Activated T-helper 2 cell treated with anti-CD3 and anti-CD28 coated beads, Interferon-gamma antibody, Interleukin-2, Interleukin-4, amounts not matched to agents 10 μg/mL and 5 μg/mL and 100 μg/mL, durations not matched to agents 14 hours and 24 hours and 36 hours (primary cell): ENCODE measurements around the gene JDP2. TPM values are rescaled to one million over a fixed set of nuclear protein-coding genes. Genes with fewer than 3 reads are reported as not detected.
A peak's percentile ranks its signal among the peaks of the same experiment; 100 is the strongest.
"Not testable (repeated sequence)": the region's sequence is repeated elsewhere in the genome, so short reads cannot be mapped to it uniquely, and the experiment has no call there.

Experiments
- DNase-seq: peaks from one replicate; pipeline ENCODE4 v3.0.0; 2021; ENCODE audit warnings: low spot score
- H3K27ac Mint-ChIP-seq: one replicate; pipeline ENCODE4 v1.8.0; 2021; ENCODE audit warnings: mixed read lengths
- H3K27me3 Mint-ChIP-seq: one replicate; pipeline ENCODE4 v1.8.0; 2021; ENCODE audit warnings: low read depth, mixed read lengths
- H3K36me3 Mint-ChIP-seq: one replicate; pipeline ENCODE4 v1.8.0; 2021; ENCODE audit warnings: low read depth, mixed read lengths
- H3K4me1 Mint-ChIP-seq: one replicate; pipeline ENCODE4 v1.8.0; 2021; ENCODE audit warnings: low read depth, mixed read lengths
- H3K4me3 Mint-ChIP-seq: one replicate; pipeline ENCODE4 v1.8.0; 2021; ENCODE audit warnings: low read depth, mild to moderate bottlenecking, moderate library complexity, mixed read lengths
- H3K9me3 Mint-ChIP-seq: one replicate; pipeline ENCODE4 v1.8.0; 2021; ENCODE audit warnings: mixed read lengths
- intact Hi-C: fragments of 100-400 bp; cut with micrococcal nuclease; formaldehyde crosslinking; loops from one replicate; pipeline ENCODE4 v1.15.1; 2023
- total RNA-seq: library from RNA; stranded (reverse); gene quantifications from 2 replicates; pipeline ENCODE4 v1.2.3, GENCODE V29; 2022

The JDP2 gene
- 1.1 and 1.4 TPM in 2 replicates for total RNA-seq

GRCh38 chr14:75427482-75428229 is at the start of gene JDP2:
JDP2 (plus strand) TSS chr14:75428022; CDS start chr14:75437921, 9,899 bp downstream.
- peaks cover 15% of the 10 kb centered on the region for H3K4me1 Mint-ChIP-seq
- peak; percentile 16 for DNase-seq
- H3K27ac Mint-ChIP-seq = no peak within 1 kb of the TSS
- intact Hi-C loops = loop anchor here (5.0 kb wide), 1 partner anchor 140 kb away; no protein-coding TSS in a partner anchor
- H3K9me3 Mint-ChIP-seq = peaks cover 12% of the 10 kb centered on the region
- peaks cover 7% of the 10 kb centered on the region for H3K36me3 Mint-ChIP-seq
- peak within 1 kb of the TSS; percentile 77 for H3K4me3 Mint-ChIP-seq
- H3K27me3 Mint-ChIP-seq = peaks cover 8% of the 10 kb centered on the region

- intact Hi-C loops = no loop called here
- Mint-ChIP-seq H3K4me1 (no peaks in the 10 kb centered on the region), H3K27ac (no peak overlapping the region), H3K4me3 (no peak overlapping the region), H3K9me3 (no peaks in the 10 kb centered on the region), H3K27me3 (peaks cover 12% of the 10 kb centered on the region), H3K36me3 (no peaks in the 10 kb centered on the region)
- no peak for DNase-seq
Measured at GRCh38 chr14:75379246-75379929, 48.4 kb upstream of the JDP2 start.

GRCh38 chr14:75379930-75380270 is 47.9 kb upstream of the JDP2 start:
- intact Hi-C loops = no loop called here
- Mint-ChIP-seq H3K27ac (no peak overlapping the region), H3K4me3 (no peak overlapping the region), H3K27me3 (peaks cover 18% of the 10 kb centered on the region), H3K4me1 (no peaks in the 10 kb centered on the region), H3K9me3 (no peaks in the 10 kb centered on the region), H3K36me3 (no peaks in the 10 kb centered on the region)
- no peak for DNase-seq

- no peaks in the 10 kb centered on the region for H3K36me3 Mint-ChIP-seq
- no peaks in the 10 kb centered on the region for H3K9me3 Mint-ChIP-seq
- H3K4me1 Mint-ChIP-seq = no peaks in the 10 kb centered on the region
- no peak for DNase-seq
- H3K4me3 Mint-ChIP-seq = no peak overlapping the region
- intact Hi-C loops = no loop called here
- H3K27me3 Mint-ChIP-seq = peaks cover 21% of the 10 kb centered on the region
- no peak overlapping the region for H3K27ac Mint-ChIP-seq
Measured at GRCh38 chr14:75380656-75381055, 47.2 kb upstream of the JDP2 start.

GRCh38 chr14:75381642-75382041 is 46.2 kb upstream of the JDP2 start:
- Mint-ChIP-seq H3K4me1 (no peaks in the 10 kb centered on the region), H3K4me3 (no peak overlapping the region), H3K36me3 (no peaks in the 10 kb centered on the region), H3K27me3 (peaks cover 30% of the 10 kb centered on the region), H3K9me3 (no peaks in the 10 kb centered on the region), H3K27ac (no peak overlapping the region)
- no peak for DNase-seq
- intact Hi-C loops = no loop called here

GRCh38 chr14:75383219-75383618 is 44.6 kb upstream of the JDP2 start:
- H3K4me1 Mint-ChIP-seq, H3K4me3 Mint-ChIP-seq, intact Hi-C loops, H3K36me3 Mint-ChIP-seq, H3K27ac Mint-ChIP-seq, DNase-seq, H3K9me3 Mint-ChIP-seq: not testable (repeated sequence)
- H3K27me3 Mint-ChIP-seq = peaks cover 43% of the 10 kb centered on the region

GRCh38 chr14:75383721-75384120 is 44.1 kb upstream of the JDP2 start:
- DNase-seq = no peak
- Mint-ChIP-seq H3K36me3 (no peaks in the 10 kb centered on the region), H3K4me3 (no peak overlapping the region), H3K27me3 (peaks cover 47% of the 10 kb centered on the region), H3K4me1 (no peaks in the 10 kb centered on the region), H3K27ac (no peak overlapping the region), H3K9me3 (no peaks in the 10 kb centered on the region)
- intact Hi-C loops = no loop called here

- no peak overlapping the region for H3K27ac Mint-ChIP-seq
- no peak overlapping the region for H3K4me3 Mint-ChIP-seq
- H3K36me3 Mint-ChIP-seq = no peaks in the 10 kb centered on the region
Measured at GRCh38 chr14:75389679-75390078, 38.1 kb upstream of the JDP2 start.

GRCh38 chr14:75390183-75390582 is 37.6 kb upstream of the JDP2 start:
- Mint-ChIP-seq H3K9me3 (no peaks in the 10 kb centered on the region), H3K4me1 (no peaks in the 10 kb centered on the region), H3K4me3 (no peak overlapping the region), H3K36me3 (no peaks in the 10 kb centered on the region), H3K27me3 (peaks cover 44% of the 10 kb centered on the region), H3K27ac (no peak overlapping the region)
- intact Hi-C loops = no loop called here
- no peak for DNase-seq

More at GRCh38 chr14:75389679-75390078, 38.1 kb upstream of the JDP2 start:
- Mint-ChIP-seq H3K4me1 (no peaks in the 10 kb centered on the region), H3K27me3 (peaks cover 48% of the 10 kb centered on the region), H3K9me3 (no peaks in the 10 kb centered on the region)
- DNase-seq = no peak
- intact Hi-C loops = no loop called here

- DNase-seq = no peak
- Mint-ChIP-seq H3K4me3 (no peak overlapping the region), H3K9me3 (no peaks in the 10 kb centered on the region), H3K27ac (no peak overlapping the region), H3K36me3 (no peaks in the 10 kb centered on the region), H3K4me1 (no peaks in the 10 kb centered on the region), H3K27me3 (peaks cover 38% of the 10 kb centered on the region)
- intact Hi-C loops = no loop called here
Measured at GRCh38 chr14:75391953-75392352, 35.9 kb upstream of the JDP2 start.

- Mint-ChIP-seq H3K4me3 (no peak overlapping the region), H3K36me3 (no peaks in the 10 kb centered on the region), H3K27me3 (peaks cover 29% of the 10 kb centered on the region), H3K27ac (no peak overlapping the region), H3K4me1 (no peaks in the 10 kb centered on the region), H3K9me3 (no peaks in the 10 kb centered on the region)
- no peak for DNase-seq
- intact Hi-C loops = no loop called here
Measured at GRCh38 chr14:75392686-75393641, 34.9 kb upstream of the JDP2 start.

- H3K36me3 Mint-ChIP-seq = no peaks in the 10 kb centered on the region
- no peaks in the 10 kb centered on the region for H3K9me3 Mint-ChIP-seq
- no peak overlapping the region for H3K4me3 Mint-ChIP-seq
Measured at GRCh38 chr14:75393794-75394193, 34.0 kb upstream of the JDP2 start.

More at GRCh38 chr14:75393794-75394193, 34.0 kb upstream of the JDP2 start:
- H3K27me3 Mint-ChIP-seq = peaks cover 26% of the 10 kb centered on the region
- DNase-seq = no peak
- H3K4me1 Mint-ChIP-seq = no peaks in the 10 kb centered on the region
- H3K27ac Mint-ChIP-seq = no peak overlapping the region
- intact Hi-C loops = no loop called here
